GM10266 (cell line): ENCODE results near the gene SMYD3.

Experiments used
- DNase-seq: peaks from one replicate; pipeline ENCODE4 v3.0.0; 2012; ENCODE audit errors: extremely low spot score
- TF ChIP-seq, protein P1 (sequence below): IDR thresholded peaks from 2 replicates; pipeline ENCODE4 v1.5.1; 2012; ENCODE audit warnings: mild to moderate bottlenecking, low read depth; ENCODE audit not compliant: control insufficient read depth, insufficient read depth; ENCODE audit errors: missing control alignments

Gene SMYD3

DNA sequence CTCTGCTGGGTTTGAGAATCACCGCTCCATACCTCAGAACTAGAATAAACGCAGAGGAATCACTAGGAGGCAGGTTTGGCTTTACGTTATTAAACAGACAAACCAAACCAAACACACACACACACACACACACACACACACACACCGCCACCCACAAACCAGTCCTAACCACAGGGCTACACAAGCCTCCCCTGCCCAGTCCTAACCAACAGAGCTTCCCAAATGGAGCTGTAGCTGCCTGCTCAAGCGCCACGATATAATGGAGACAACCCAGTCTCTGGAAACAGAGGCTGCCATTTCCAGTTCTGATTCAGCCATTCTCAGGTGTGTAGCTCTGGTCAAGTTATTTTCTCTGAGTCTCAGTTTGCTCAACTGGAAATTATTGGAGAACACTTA, 519.1 kb downstream of the SMYD3 start:
- TF ChIP-seq, protein P1, sequence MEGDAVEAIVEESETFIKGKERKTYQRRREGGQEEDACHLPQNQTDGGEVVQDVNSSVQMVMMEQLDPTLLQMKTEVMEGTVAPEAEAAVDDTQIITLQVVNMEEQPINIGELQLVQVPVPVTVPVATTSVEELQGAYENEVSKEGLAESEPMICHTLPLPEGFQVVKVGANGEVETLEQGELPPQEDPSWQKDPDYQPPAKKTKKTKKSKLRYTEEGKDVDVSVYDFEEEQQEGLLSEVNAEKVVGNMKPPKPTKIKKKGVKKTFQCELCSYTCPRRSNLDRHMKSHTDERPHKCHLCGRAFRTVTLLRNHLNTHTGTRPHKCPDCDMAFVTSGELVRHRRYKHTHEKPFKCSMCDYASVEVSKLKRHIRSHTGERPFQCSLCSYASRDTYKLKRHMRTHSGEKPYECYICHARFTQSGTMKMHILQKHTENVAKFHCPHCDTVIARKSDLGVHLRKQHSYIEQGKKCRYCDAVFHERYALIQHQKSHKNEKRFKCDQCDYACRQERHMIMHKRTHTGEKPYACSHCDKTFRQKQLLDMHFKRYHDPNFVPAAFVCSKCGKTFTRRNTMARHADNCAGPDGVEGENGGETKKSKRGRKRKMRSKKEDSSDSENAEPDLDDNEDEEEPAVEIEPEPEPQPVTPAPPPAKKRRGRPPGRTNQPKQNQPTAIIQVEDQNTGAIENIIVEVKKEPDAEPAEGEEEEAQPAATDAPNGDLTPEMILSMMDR: no peak
- no peak for DNase-seq

DNA sequence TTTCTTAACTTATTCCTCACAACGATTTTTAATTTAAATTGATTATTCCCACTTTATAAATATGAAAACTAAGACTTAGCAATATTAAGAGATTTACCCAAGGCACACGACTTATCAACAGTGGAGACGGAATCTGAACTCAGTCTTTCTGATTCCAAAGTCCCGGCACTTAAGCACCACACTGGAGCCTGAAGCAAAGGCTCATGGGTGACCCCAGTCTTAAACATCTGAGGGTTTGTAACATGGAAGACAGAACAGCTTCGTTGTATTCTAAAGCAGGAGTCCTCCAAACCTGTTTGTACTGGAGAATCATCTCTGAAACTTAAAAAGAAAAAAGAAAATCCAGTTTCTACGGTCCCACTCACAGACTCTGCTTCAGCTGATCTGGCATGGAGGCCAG, 519.5 kb downstream of the SMYD3 start:
- TF ChIP-seq, protein P1: no peak
- DNase-seq: no peak

DNA sequence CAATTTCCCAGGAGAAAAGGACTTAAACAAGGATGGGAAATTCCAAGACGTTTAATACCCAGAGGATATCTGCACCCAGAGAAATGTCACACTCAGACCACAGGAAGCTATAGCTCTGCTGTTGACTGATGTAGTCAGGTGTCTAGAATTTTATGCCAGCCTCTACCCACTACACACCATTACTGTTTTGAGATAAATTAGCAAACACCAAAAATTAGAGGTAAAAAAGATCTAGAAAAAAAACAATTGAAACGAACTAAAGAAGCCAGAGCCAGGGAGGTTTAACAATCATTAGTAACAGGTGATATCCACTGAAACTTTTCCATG, 519.9 kb downstream of the SMYD3 start:
- no peak for DNase-seq

DNA sequence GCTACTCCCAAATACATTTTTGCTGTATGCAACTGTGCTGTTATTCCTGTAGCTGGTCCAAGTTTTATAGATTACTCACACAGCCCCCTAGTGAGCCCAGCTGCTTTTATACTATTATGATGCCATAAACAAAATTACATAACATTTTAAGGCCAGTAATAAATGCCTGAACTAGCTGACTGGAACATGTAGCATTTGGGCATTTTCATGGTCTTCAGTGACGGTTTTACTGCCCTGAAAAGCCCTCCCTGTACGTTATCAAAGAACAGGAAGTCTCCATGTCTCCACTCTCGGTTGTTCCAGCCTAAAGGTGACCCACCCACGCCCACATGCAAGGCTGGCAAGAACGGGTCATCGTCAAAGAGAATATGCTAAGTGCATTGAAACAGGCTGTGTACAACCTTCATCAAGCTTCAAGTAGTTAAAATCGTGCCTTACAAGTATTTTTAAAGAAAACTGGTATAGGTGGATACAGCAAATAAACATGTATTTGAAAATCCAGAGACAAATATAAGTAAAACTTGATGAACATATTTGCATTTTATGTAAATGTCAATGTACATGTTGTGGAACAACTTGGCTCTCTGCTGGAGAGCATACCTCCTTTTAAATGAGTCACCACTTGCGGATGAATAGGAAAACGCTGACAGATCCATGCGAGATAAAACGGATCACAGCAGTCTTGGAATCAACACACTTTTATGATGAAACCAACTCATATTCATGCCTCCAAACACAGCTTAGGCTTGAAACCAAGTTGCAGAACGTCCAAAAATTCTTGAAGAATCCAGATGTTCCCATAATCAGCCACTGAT, 520.5 kb downstream of the SMYD3 start:
- DNase-seq: no peak
- TF ChIP-seq, protein P1: no peak

More for the DNA sequence above, 519.9 kb downstream of the SMYD3 start:
- TF ChIP-seq, protein P1: no peak

- DNase-seq: peak; percentile 12
- TF ChIP-seq, protein P1: no peak
Measured at GRCh38 chr1:245984390-245985155, 522.5 kb downstream of the SMYD3 start.

- TF ChIP-seq, protein P1: no peak
- no peak for DNase-seq
Measured at GRCh38 chr1:245983294-245983967, 523.6 kb downstream of the SMYD3 start.

DNA sequence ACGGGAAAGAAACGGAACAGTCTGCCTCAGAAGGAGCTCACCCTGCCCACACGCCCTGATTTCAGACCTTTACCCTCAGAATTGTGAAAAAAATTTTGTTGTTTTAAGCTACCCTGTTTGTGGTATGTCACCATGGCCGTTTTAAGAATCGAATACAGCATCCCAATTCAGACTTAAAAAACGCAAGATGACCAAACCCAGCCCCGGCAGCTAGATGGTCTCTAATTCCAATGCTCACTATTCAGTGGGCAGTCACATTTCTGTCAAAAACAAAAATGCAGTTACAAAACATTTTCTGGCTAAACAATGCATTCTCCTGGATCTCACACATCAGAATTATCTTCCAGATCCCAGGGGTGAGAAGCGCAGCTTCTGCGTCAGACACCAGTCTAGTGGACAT, 527.5 kb downstream of the SMYD3 start:
- TF ChIP-seq, protein P1: no peak

More for the DNA sequence above, 527.5 kb downstream of the SMYD3 start:
- DNase-seq: no peak
